Kasumi-1 (cell line): ENCODE results near the gene SNX5.
A peak's percentile ranks its signal among the peaks of the same experiment; 100 is the strongest.

Source experiments
- DNase-seq, 2 experiments: peaks; one replicate each; lab custom pipeline; 2025; lab: John Stamatoyannopoulos, UW

The SNX5 gene

DNA sequence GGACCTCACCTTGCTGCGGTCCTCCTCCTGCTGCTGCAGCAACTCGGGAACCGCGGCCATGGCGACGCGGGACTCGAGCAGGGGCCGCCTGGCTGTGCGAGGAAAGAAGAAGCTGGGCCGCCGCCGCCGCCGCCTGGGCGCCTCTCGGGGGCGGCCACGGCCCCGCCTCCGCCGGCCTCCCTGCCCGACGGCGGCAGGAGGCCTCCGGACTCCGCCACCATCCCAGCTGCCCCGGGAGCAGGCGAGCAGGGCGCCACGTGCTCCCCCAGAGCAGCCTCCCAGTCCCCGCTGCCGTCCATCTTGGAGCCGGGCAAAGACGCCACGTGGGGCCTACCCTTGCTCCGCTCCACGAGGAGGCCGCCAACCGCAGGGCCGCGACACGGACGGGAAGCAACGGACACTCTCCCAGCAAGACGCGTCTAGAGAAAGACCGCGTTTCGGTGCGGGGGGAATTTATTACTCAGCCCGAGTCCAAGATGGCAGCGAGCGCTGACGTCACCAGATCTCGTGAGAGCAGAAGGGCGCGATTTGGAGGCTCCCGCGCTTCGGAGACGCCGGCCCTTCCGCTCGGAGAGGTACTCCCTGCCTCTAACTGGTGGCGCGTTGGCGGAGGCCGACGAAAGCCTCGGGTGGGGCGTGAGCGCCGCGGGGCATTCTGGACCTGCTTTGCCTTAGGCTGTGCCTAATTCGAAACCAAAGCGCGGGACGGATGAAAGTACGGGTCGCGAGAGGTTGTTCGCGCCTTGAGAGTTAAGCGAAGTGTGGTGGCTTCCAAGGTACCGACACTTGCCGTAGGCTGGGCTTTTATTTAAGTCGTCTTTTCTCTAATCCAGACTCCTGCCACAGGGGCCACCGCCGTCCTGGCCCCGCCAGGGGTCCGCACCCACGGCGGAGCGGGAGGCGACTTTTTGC is at the start of gene SNX5, which contains the start of gene MGME1:
Gene SNX5 (minus strand): TSS at position 429 of the 912 bp plus-strand sequence. CDS start 369 bp downstream, at position 60.
Gene MGME1 (plus strand): TSS at position 653 of the 912 bp plus-strand sequence. CDS start 842 bp downstream, outside the sequence.
- DNase-seq, result peak; percentile 96 to 98

DNA sequence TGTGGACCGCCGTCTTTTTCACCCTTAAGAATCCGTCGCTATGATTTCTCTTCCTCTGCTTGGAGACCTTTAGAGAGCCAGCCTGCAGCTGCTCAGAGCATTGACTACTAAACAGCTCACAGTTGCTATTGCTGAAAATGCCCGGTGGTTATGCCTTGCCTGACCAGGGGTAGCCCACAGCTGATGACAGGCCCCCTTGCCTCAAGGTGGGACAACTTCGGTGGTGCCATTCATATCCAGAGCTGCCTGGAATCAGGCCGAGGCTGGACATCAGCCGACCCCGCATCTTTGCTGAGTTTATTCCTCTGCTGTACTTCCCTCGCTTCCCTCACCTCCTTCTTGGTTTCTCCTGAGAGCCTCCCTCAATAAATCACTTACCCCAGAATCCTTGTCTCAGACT is 49.5 kb upstream of the SNX5 start:
- DNase-seq, result no peak

DNA sequence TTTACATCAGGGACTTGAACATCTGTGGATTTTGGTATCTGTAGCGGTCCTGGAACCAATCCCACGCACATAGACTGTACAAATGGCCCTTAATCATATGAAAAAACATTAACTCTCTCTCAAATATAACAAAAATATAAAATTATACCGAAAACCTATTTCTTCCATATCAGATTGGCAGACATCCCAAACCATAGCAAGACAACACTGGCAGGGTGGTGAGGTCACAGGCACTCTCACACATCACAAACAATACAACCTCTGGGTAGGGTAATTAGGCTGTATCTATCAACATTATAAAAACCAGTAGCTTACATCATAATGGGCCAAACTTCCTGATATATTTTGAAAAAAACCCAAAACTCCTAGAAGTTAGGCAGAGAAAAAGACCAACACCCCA is 48.2 kb upstream of the SNX5 start:
- no peak for DNase-seq

DNA sequence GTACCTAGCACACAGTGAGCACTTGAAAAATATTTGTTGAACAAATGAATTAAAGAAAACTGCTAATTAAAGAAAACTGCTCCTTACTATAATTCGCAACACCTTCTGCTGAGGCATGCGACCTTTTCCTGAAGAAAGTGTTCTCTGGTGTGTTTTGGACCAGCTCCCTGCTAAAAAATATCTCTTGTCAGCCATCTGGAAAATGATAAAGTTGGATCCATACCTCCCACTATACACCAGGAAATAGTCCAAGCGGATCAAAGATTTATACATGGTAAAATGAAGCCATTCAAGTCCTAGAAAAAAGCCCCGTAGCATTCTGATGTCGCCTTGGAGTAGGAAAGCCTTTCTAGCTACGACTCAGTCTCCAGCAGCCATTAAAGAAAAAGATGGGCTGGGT is 45.8 kb upstream of the SNX5 start:
- DNase-seq, result no peak

DNA sequence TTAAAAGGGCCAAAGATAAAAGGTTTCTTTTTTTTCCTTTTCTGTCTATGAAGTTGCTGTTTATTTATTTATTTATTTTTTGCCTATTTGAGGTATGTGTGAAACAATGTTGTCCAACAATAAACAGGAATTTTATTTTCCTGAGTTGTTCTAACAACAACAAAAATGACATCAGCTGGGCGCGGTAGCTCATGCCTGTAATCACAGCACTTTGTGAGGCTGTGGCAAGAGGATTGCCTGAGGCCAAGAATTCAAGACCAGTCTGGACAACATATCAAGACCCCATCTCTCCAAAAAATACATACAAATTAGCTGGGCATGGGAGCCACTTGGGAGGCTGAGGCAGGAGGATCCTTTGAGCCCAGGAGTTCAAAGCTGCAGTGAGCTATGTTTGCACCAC is 44.3 kb upstream of the SNX5 start:
- DNase-seq, result no peak

DNA sequence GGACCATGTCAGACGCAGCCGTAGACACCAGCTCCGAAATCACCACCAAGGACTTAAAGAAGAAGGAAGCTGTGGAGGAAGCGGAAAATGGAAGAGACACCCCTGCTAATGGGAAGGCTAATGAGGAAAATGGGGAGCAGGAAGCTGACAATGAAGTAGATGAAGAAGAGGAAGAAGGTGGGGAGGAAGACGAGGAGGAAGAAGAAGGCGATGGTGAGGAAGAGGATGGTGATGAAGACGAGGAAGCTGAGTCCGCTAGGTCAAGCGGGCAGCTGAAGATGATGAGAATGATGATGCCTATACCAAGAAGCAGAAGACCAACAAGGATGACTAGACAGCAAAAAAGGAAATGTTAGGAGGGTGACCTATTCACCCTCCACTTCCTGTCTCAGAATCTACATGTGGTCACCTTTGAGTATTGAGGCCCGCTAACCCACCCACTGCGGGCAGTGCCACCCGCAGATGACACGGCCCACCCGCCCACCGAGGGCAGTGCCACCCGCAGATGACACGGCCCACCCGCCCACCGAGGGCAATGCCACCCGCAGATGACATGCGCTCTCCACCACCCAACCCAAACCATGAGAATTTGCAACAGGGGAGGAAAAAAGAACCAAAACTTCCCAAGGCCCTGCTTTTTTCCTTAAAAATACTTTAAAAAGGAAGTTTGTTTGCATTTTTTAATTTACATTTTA is 43.5 kb upstream of the SNX5 start:
- no peak for DNase-seq

DNA sequence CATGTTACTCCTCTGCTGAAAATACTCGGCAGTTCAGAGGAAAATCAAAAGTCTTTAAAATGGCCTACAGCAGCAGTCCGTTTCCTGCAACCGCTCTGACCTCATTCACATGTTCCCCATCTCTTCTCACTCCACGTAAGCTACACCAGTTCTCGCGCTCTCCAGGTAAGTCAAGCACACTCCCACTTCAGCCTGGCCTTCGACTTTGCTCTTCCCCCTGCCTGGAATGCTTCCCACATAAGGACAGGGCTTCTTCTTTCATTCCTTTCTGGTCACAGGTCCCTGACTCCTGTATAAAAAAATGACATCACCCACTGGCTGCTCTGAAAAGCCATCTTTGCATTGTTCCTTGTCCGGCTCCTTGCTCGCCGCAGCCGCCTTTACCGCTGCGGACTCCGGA is 42.9 kb upstream of the SNX5 start:
- DNase-seq, result no peak

DNA sequence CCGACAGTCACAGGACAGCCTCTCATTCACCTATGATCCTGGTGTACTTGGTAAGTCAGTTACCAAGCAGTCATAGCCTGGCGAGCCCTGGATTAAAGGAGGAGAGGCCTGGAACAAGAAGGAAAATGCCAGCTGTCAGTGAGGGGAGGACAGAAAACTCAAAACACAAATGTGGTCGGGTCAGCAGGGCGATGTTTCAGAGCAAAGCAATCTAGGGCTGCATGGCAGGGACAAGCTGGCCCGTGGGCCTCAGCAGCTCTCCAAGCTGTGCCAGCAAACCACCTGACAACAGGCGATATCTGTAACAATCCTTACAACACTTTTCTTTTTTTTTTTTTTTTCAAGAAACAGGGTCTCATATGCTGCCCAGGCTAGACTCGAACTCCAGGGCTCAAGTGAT is 40.5 kb upstream of the SNX5 start:
- DNase-seq, result no peak

DNA sequence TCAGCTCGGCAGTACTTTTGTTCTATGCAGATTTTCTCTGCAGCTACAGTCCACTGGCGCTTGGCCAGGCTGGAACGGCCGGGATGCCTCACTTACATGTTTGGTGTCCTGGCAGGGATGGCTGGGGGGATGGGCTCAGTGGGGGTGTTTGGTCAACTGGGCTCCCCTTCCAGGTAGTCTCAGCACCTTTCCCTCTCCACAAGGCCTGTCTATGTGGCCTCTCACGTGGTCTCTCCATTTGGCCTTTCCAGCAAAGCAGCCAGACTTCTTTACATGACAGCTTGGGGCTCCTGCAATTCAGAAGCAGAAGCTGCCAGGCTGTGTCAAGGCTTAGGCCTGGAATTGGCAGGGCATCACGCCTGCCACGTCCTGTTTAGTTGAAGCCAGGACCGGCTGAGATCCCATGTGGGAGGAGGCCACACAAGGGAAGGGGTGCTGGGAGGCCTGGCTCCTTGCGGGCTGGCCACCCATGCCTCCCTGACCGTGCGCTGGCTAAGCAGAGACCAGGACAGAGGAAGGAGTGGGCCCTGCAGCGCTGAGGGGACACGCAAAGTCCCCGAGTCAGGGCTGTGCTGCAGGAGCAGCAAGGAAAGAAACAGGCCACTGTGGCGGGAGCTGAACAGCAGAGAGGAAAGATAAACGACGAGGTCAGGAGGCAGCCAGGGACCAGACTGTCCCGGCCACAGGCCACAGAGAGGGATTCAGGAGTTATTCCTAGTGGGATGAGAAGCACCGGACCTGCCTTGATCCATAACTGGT is 39.1 kb upstream of the SNX5 start:
- no peak for DNase-seq

DNA sequence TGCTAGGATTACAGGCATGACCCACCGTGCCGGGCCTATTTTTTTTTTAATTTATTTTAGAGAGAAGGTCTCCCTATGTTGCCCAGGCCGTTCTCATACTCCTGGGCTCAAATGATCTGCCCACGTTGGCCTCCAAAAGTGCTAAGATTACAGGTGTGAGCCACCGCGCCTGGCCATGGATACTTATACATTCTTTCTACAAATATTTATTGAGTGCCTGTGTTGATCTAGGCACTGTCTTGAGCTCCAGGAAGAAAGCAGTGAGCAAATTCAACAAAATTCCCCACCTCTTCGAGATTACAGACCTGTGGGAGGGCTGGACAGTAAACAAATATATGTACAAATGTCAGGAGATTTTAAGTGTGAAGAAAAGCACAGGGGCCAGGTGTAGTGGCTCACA is 38.1 kb upstream of the SNX5 start:
- no peak for DNase-seq

DNA sequence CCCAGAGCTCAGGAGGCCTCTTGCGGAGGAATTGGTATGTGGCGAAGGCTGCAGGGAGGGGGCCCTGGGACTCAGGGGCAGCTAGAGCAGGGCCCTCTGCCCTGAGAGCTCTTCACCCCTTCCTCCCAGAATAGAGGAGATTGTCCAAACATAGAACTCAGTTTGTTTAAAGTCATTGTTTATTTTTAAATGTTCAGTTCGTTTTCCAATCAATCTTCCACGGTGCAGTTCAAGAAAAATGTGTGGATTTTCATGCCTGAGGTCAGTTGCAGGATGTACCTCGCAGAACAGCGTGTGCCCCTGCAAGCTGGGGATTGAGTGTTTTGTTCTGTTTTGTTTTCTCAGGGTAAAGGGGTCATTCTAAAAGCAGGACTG is 37.4 kb upstream of the SNX5 start:
- DNase-seq, result no peak

DNA sequence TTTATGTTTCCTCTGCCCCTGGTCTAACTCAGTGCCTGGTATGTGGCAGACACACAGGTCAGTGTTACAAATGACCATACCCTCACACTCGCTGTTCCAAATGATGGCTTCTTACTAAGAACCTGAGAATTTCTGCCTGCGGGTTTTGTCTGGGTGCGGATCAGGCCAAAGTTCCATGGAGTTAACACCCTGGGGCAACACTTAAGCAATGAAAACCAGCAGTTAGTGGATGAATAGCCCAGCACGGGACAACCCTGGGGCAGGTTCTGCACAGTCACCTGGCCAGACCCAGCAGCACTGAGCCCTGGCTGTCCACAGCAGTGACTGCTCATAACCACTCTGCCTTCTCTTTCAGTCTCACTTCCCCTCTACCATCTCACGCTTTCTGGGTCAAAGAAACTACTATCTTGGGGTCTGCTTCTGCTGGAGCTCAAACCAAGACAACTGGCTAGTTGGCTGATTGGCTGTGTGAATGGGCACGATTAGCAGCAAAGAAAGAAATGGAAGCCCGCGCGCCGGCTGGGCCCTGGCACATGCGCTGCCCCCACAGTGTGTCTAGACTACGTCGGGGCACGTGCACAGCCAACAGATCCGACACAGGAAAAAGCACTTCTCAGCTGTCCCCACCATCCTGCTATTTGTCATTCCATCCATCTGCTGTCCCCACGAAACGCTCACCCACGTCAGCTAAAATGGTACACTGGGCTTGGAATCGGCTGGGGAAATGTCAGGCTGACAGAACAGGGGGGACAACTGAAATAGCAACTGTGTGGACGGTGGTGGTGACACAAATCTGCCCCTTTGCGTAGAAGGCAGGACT is 36.8 kb upstream of the SNX5 start:
- no peak for DNase-seq

DNA sequence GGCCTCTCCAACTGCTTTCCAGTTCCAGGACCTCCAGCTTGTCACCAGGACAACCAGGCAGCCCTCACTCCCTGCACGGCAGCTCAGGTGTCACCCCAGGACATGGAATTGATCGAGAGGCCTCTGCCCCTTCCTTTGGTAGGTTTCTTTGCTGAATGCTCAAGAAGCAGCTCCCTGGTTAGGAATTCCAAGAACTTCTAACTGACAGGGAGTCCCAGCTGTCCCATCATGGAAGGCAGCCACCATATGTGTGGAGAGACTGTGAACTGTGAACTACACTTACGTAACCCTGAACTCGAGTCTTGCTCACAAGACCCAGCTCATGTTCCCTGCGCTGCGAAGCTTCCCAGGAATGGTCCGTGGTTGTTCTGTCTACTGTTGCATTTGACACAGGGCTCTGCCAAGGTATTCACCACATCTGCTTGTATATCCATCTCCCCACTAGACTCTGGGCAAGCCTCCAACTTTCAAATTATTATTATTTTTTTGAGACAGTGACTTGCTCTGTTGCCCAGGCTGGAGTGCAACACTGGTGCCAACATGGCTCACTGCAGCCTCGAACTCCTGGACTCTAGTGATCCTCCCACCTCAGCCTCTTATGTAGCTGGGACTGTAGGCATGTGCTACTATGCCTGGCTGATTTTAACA is 35.9 kb upstream of the SNX5 start:
- no peak for DNase-seq

DNA sequence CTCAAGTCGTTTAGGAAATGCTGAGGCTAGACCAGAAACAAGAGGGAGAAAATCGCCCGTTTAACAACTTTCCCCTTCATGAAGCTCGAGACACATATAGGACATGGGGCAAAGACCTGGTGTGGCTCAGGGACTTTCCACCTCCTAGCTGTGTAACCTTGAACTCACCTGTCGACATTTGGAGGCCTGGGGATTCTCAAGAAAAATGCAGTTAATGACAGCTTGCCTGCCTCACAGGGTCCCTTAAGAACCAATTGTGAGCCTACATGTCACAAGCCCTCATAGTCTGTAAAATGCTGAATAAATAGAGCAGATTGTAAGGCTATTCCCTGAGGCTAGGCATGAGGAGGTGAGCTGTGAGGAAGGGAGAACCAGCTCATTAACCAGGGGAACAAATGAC is 35.3 kb upstream of the SNX5 start:
- DNase-seq, result no peak

DNA sequence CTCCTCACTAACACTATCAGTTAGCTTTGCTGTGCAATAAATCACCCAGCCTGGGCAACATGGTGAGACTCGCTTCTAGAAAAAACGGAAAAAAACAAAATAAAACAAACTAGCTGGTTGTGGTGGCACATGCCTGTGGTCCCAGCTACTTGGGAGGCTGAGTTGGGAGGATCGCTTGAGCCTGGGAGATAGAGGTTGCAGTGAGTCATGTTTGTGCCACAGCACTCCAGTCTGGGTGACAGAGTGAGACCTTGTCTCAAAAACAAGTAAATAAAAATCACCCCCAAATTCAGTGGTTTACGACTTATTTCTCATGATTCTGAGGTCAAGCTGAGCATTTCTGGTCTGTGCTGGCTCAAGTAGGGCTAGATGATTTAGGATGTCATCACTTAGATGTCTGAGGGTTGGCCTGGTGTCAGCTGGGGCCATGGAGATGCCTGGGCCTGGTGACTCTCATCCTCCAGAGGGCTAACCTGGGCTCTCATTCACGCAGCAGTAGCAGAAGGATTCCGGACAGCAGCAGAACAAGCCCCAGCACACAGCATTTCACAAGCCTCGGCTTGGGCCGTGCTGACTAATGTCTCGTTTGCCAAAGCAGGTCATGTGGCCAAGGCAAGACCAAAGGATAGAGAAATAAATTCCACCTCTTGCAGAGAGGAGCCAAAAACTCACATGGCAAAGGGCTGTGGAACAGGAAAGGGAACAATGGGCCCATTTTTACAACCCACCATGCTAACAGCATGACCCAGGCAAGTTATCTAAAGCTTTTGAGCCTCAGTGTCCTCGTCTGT is 32.7 kb upstream of the SNX5 start:
- no peak for DNase-seq

DNA sequence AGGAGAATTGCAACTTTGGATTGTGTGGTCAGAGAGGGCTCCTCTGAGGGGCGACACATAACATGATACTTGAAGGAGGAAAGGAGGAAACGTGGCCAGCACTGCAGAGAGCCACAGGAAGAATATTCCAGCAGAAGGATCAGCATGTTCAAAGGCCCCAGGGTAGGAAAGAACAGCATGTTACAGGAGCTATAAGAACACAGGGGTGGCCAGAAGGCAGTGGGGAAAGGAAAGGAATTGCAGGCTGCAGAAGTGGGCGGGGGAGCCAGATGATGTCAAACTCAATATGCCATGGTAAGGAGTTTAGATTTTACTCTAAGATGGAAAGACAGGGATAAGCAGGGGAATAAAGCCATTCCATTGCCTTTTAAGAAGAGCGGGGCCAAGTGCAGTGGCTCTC is 31.0 kb upstream of the SNX5 start:
- DNase-seq, result no peak

DNA sequence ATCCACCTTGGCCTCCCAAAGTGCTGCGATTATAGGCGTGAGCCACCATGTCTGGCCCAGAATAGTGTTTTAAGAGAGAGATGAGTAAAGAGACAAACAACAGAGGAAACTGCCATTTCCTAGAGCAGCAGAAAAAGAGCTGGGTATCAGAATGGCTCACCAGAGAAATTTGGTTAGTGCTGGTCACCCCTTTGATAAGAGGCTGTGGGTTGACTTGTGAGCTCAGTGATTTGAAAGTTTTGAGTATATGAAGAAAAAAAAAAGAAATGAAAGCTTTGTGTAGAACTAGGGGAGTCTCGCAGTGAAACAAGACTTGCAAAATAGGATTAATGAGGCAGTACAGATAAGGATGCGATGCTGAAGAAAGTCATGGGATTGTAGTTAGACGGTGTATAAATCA is 29.9 kb upstream of the SNX5 start:
- no peak for DNase-seq

DNA sequence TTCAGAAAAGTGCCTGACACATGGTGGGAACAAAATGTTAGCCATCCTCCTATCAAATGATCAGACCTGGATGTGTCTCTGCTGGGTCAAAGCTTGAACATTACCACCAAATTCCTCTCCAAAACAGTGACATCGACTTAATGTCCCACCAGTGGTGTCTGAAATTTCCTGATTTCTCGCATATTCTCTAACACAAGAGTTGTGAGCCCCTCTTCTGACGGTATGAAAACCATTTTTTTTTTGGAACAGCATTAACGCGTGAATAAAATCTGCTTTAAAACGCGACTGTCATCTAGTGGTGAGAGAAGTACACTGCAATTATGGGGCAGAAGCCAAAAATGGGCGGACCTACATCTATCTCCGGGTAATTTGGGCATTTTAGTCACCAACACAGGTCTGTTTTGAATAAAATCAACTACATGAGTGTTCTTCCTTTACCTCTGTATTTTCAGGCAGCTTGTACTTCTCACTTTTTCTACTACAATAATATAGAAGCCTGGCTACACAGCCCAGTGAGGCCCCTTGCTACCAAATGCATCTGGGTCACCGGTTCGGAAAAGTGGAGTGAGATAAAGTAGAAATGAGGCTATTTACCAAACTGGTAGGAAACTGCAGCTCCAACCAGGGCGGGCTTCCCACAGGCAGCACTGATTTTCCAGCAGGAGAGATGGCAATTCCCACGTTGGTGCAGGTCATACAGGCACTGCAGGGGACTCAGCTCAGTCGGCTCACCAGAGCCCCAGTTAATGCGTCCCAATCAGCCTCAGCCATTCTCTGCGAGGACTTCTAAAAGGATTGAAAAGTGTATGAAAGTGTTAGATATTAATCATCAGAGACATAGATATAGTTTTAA is 27.6 kb upstream of the SNX5 start:
- DNase-seq, result peak; percentile 75 to 89

DNA sequence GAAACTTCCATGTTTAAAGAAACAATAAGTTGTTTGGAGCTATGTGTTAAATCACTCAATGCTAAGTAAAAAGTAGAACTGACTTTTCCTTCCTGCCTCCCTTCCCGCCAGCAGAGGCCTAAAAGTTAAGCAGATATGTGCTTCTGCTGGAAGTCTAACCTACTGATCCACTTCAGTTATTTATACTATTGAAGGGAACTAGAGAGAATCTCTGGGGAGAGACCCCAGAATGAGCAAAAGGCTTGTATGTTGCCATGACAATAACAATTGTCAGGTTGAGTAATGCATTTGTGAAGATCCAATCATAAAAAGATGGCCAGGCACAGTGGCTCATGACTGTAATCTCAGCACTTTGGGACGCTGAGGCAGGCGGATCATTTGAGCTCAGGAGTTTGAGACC is 25.0 kb upstream of the SNX5 start:
- DNase-seq, result no peak
